RWPE2 (cell line): ENCODE data around the gene UBE2E2.

Experiments
- ATAC-seq: fragments of 200-7000 bp; cut with Tn5 transposase; 3 replicates; pipeline ENCODE4 v1.9.1; 2021; ENCODE audit warnings: low read depth
- DNase-seq: peaks from one replicate; pipeline ENCODE4 v3.0.0-alpha.2; 2020; ENCODE audit warnings: low spot score
- H3K27ac ChIP-seq: fragments of 450-650 bp; 2 replicates; pipeline ENCODE4 v1.5.1; 2017; ENCODE audit warnings: mild to moderate bottlenecking; ENCODE audit not compliant: poor library complexity, severe bottlenecking
- H3K27me3 ChIP-seq: fragments of 250-450 bp; sonication (Bioruptor Pico); 2 replicates; pipeline ENCODE4 v1.5.1; 2021; ENCODE audit warnings: mild to moderate bottlenecking, moderate library complexity; ENCODE audit not compliant: insufficient read depth, poor library complexity, severe bottlenecking
- H3K36me3 ChIP-seq: fragments of 250-450 bp; sonication (Bioruptor Pico); 2 replicates; pipeline ENCODE4 v1.5.1; 2020; ENCODE audit warnings: low read depth, mild to moderate bottlenecking, moderate library complexity
- H3K4me1 ChIP-seq: fragments of 250-450 bp; sonication (Bioruptor Pico); 2 replicates; pipeline ENCODE4 v1.5.1; 2021; ENCODE audit warnings: mild to moderate bottlenecking, moderate library complexity; ENCODE audit not compliant: insufficient read depth, poor library complexity, severe bottlenecking
- H3K4me3 ChIP-seq: fragments of 250-450 bp; sonication (Bioruptor Pico); 2 replicates; pipeline ENCODE4 v1.5.1; 2021; ENCODE audit warnings: mild to moderate bottlenecking, moderate library complexity; ENCODE audit not compliant: severe bottlenecking
- H3K9me3 ChIP-seq: fragments of 250-450 bp; sonication (Bioruptor Pico); 2 replicates; pipeline ENCODE4 v1.5.1; 2021; ENCODE audit warnings: mild to moderate bottlenecking, moderate library complexity; ENCODE audit not compliant: severe bottlenecking
- CTCF ChIP-seq: fragments of 450-650 bp; IDR thresholded peaks from one replicate; pipeline ENCODE4 v1.5.1; 2017; ENCODE audit warnings: mild to moderate bottlenecking, moderate library complexity; ENCODE audit not compliant: poor library complexity, severe bottlenecking

UBE2E2 gene

GRCh38 chr3:23629181-23629894 lies 426.2 kb downstream of the UBE2E2 start:
- DNase-seq = no peak
- peaks cover 14% of the 10 kb centered on the region for H3K4me1 ChIP-seq
- H3K36me3 ChIP-seq = no peaks in the 10 kb centered on the region
- TF ChIP-seq CTCF = no peak
- peak; percentile 92 for ATAC-seq
- peak overlapping the region; percentile 30 for H3K27ac ChIP-seq
- no peaks in the 10 kb centered on the region for H3K27me3 ChIP-seq
- peaks cover 2% of the 10 kb centered on the region for H3K9me3 ChIP-seq
- H3K4me3 ChIP-seq = no peak overlapping the region

- Histone ChIP-seq H3K9me3 (no peaks in the 10 kb centered on the region), H3K36me3 (no peaks in the 10 kb centered on the region), H3K4me3 (no peak overlapping the region)
These were observed 430.3 kb downstream of the UBE2E2 start for GRCh38 chr3:23633261-23633960.

GRCh38 chr3:23637339-23637738 lies 434.2 kb downstream of the UBE2E2 start:
- no peaks in the 10 kb centered on the region for H3K36me3 ChIP-seq
- no peaks in the 10 kb centered on the region for H3K27me3 ChIP-seq
- no peak overlapping the region for H3K27ac ChIP-seq
- no peak overlapping the region for H3K4me3 ChIP-seq
- TF ChIP-seq CTCF = no peak
- DNase-seq (no peak), ATAC-seq (no peak)
- H3K9me3 ChIP-seq = no peaks in the 10 kb centered on the region
- no peaks in the 10 kb centered on the region for H3K4me1 ChIP-seq

More at GRCh38 chr3:23633261-23633960, 430.3 kb downstream of the UBE2E2 start:
- Histone ChIP-seq H3K27me3 (no peaks in the 10 kb centered on the region), H3K27ac (no peak overlapping the region), H3K4me1 (peaks cover 14% of the 10 kb centered on the region)
- TF ChIP-seq CTCF = no peak
- no peak for ATAC-seq
- DNase-seq = no peak

GRCh38 chr3:23640471-23641146 lies 437.5 kb downstream of the UBE2E2 start:
- H3K4me3 ChIP-seq = no peak overlapping the region
- H3K4me1 ChIP-seq = peaks cover 14% of the 10 kb centered on the region
- H3K27ac ChIP-seq = no peak overlapping the region
- H3K27me3 ChIP-seq = no peaks in the 10 kb centered on the region
- H3K9me3 ChIP-seq = no peaks in the 10 kb centered on the region
- no peak for DNase-seq
- H3K36me3 ChIP-seq = no peaks in the 10 kb centered on the region
- no peak for ATAC-seq
- TF ChIP-seq CTCF = no peak
